Measurements from ENCODE around the gene IQGAP2.

GRCh38 chr5:76657683-76658311, 254.7 kb downstream of the IQGAP2 start:
- TF ChIP-seq TCF12 (IDR thresholded peaks at IDR 0.05; ENCODE audit: low read depth) = no peak
- no peak for TF ChIP-seq CEBPB (IDR thresholded peaks at IDR 0.05)
- no peak for TF ChIP-seq EP300 (IDR thresholded peaks at IDR 0.05; ENCODE audit: borderline replicate concordance)
- TF ChIP-seq TAF1 (IDR thresholded peaks at IDR 0.05; ENCODE audit: low read depth) = no peak
- no peak for TF ChIP-seq RAD21 (IDR thresholded peaks at IDR 0.05; ENCODE audit: low read depth)
- TF ChIP-seq YY1 (IDR thresholded peaks at IDR 0.05; ENCODE audit: low read depth) = no peak
- no peak for TF ChIP-seq REST (IDR thresholded peaks at IDR 0.05; ENCODE audit: low read depth)
- no peak for TF ChIP-seq FOXM1 (IDR thresholded peaks at IDR 0.05; ENCODE audit: borderline replicate concordance, low read depth)
- TF ChIP-seq EGR1 (IDR thresholded peaks at IDR 0.05) = no peak
- TF ChIP-seq NFIC (IDR thresholded peaks at IDR 0.05) = no peak
- no peak for TF ChIP-seq CREB1 (IDR thresholded peaks at IDR 0.05; ENCODE audit: low read depth)
